HG02588 (cell line): ENCODE results near the gene TENM4.

ENCODE experiments used
- ATAC-seq: cut with Tn5 transposase; IDR thresholded peaks from one replicate; pipeline ENCODE4 v1.9.1; 2021; ENCODE audit warnings: mild to moderate bottlenecking, moderate library complexity; ENCODE audit not compliant: unreplicated experiment

Gene TENM4

DNA sequence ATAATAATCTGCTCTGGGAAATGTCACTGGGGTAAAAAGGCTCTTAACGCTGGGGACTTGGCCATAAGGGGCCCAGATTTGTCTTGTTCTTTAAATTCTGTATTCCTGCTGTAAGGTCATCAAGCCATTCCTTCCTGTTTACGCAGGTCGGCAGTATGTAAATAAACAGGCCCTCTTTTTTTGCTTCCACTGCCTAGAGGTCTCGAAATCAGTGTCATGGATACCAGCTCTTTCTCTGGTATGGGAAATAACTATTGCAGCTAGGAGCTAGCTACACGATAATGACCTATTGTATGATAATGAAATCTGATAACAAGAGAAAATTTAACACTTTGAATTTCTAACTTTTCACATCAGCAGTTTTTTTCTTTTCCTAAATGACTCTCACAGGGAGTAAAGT lies 657.0 kb downstream of the TENM4 start:
- no peak for ATAC-seq

DNA sequence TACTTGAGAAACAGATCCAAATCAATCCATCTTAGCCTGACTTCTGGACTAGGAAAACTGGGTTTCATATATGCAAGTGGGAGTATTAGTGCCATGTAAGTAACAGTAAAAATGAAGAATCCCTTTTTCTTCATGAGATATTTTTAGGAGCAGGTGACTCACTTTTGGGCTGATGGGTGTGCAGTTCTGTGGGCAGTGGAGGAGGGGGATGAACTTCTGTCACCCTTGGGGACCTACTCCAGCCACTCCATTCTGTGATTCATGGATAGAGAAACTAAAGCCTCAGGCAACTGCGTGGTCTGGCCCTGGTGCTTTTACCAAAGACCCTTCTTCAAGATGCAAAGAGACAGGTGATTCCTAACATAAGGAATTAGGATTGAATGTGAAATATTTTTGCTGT lies 657.5 kb downstream of the TENM4 start:
- no peak for ATAC-seq

DNA sequence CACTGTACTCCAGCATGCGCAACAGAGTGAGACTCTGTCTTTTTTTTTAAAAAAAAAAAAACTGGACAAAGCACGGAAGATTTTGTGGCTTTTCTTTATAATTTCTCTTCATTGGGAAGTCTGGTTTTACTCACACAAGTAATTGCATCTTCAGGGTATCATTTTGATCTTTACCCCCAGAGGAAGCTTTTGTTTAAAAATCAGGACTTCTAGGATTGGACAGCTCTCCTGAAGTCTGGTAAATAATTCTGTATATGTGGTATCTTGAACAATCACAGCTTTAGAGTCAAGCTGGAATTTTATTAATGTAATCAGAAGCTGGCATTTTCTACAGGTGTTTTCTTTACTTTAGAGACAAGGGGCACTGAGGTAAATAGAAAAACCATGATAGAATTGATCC lies 658.1 kb downstream of the TENM4 start:
- no peak for ATAC-seq

DNA sequence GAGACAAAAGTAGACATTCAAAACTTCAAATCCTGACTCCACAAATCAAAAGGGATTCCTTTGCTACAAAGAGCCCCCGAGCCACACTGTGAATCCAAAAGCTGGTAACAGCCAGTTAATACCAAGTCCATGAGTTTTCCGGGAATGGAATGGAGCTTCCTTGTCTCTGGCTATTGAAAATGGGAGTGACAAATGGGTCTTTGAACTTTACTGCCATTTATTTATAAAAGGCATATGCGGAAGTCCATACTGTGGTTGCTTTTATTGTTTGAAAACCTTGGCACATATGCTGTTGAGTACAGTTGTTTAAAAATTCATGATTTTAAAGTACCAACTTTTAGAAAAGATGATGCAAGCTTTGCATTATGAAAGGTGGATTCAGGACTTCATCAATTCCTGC lies 659.9 kb downstream of the TENM4 start:
- no peak for ATAC-seq

DNA sequence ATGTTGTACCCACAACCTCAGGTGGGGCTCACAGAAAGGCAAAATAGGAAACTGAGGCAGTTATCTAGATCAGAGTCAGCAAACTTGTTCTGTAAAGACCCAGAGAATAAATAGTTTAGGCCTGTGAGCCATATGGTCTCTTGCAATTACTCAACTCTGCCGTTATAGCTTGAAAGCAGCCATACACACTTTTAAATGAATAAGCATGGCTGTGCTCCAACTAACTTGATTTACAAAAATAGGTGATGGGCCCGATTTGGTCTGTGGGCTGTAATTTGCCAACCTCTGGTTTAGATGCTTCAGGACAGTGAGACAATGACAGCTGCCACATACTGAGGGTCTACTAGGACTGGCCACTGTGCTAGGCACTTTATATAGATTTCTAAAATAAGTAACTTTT lies 667.3 kb downstream of the TENM4 start:
- ATAC-seq = no peak

DNA sequence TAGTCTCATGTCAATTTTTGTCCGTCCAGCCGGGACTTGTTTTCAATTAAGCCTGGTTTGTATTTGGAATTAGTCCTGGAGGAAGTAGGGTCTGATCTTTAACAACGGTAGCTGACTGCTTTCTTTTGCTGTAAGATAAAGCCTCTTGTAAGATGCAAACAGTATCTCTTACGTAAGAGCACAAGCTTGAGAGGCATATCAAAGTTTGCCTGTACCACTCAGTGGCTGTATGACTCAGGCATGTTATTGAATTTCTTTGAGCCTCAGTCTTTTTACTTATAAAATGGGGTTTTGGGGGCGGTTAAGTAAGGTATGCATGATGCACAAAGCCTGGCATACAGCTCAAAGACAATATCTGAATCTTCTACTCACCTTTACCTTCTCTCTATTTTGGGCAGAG lies 667.8 kb downstream of the TENM4 start:
- ATAC-seq = no peak

DNA sequence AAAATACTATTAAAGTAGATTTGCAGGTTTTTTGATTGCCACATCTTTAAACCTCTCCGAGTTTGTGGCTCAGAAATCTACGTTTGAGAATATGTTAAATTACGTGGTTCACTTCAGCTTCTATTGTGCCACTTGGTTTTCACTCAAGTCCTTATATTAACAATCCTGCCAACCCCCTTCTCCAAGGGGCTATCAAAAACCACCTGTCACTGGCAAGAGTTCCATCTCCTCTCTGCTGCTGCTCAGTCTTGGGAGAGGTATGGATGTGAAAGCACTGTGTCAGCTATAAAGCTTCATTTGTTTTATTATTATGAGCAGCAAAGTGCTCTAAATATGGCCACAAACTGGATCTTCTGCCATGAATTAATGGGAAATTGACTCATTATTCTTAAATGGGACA lies 668.6 kb downstream of the TENM4 start:
- no peak for ATAC-seq

DNA sequence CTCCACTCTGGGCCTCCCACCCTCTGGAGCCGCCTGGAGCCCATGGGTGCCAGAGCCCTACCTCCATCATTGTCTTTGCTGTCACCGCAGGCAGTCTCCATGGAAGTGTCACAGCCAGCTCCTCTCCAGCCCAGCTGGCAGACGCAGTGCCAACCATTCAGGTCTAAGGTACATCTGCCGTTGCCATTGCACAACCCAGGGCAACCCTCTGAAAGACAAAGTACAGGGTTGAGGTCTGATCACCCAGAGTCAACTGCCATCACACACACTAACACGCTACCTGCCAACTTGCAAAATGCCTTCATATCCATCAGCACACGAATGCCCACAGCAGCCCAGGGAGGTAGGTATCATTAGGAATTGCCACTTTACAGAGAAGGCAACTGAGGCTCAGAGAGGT lies 669.9 kb downstream of the TENM4 start:
- ATAC-seq = no peak

DNA sequence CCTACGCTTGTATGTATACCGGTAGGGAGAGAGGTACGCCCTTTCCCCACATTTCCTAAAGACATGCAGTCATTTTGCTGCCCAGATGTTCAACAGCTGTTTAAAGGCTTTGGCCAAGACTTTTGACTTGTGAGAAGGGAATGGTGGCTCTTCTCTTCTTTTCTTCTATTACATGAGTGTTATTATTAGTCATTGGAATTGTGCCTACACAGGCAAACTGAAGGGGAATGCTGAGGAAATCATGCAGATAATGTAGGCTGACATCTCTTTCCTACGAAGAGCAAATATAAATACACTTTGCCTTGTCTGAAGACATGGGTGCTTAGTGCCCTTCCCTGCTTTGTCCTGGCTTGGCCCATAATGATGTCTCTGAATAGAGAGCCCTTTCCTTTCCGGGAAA lies 671.9 kb downstream of the TENM4 start:
- ATAC-seq = no peak

DNA sequence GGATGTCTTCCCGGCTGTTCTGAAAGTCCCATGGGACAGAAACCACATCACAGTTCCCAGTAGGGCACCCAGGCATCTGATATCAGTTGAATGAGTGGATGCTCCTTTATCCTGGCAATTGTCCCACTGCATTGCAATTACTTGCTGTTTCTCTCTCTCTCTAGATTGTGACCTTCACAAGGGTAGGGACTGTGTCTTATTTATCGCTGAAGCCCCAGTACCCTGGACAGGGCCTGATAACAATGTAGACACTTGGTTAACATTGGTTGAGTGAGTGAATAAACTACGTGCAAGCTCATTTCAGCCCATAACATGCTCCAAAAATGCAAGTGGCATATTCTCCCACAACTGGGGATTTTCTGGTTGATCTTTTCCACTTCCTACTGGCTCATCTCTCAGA lies 672.5 kb downstream of the TENM4 start:
- ATAC-seq = no peak

DNA sequence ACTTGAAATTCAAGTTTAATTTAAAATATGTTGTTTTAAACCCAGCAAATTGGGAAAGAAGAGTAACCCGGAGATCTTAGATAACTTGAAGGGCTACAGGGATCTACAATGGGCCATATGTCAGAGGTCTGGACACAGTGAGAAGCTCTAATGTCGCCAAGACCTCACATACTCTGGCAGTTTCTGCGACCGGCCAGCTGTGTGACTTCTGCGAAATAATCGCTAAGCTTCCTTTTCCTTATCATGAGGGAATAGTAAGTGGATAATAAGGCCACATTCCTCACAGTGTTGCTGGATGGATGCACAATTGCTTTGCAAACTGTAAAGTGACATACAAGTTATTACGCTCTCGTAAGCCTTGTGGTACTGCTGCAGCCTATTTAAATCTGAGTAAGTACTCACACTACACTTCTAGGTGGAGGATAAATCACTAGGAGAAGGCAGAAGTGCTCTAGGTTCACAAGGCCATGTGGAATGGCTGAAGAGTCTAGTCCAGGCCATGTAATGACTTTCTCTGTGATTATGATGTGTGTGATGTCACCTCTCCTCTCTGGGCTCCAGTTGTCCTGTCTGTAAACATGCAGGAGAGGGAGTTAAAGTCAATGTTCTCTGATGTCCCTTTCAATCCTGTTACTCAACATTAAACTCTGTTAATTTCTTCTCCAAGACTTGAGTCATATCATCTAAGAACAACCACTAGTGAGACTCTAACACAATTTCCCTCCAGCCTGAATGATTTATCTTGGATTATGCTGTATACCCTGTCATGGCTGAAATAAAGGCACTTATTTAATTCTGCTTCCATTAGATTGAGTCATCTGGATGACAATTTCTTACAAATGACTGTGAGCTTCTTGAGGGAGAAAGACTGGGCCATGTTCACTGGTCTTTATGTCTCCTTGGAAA lies 673.5 kb downstream of the TENM4 start:
- ATAC-seq = no peak

DNA sequence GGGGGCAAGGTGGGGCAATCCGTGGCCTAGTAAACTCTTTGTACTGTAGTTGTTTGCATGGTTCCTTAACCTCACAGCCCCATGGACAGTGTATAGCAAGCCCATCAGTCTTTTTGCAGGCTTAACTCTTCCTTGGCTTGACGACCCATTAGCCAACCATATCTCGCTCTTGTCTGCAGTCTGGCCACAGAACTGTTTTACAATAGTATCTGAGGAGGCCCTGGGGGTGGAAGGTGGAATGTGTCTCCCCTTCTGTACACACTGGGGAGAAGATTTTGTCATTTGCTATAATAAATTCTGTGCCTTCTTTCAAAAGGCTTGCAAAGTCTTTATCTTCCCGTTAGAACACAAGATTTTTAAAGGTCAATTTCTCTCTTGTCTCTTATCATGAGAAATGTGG lies 675.9 kb downstream of the TENM4 start:
- no peak for ATAC-seq

DNA sequence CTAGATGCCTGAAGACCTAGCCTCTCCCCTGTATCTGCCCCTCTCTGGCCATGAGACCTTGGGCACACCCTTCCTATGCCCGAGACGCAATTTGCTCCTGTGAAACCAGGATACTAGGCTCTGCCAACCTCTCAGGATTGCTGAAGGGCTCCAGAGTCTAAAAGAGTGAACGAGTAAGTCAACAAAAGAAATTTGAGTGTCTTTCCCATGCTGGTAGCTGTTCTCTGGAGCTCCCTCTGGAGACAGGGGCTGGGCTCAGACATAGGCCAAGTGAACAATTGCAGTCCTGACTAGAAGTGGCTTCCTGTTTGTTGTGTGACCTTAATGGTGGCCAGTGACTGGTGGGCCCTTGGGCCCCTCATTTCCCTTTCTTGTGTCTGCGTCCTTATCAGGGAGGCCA lies 677.2 kb downstream of the TENM4 start:
- no peak for ATAC-seq

DNA sequence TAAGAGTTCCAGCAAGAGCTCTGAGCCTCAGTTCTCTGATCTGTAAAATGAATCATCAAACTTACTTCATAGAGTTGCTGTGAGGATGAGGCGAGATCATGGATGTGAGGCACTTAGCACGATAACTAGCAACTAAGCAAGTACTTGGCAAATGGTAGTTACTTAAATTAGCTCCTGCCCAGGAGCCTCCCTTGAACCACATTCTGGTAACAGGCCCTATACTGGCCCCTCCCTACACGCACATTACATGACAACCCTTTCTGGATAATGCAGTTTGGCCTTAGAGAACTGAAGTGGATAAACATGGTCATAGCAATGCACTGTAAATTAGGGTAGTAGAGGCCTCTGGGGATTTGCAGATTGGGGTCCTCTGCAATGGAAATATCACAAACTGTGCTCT lies 678.7 kb downstream of the TENM4 start:
- no peak for ATAC-seq

DNA sequence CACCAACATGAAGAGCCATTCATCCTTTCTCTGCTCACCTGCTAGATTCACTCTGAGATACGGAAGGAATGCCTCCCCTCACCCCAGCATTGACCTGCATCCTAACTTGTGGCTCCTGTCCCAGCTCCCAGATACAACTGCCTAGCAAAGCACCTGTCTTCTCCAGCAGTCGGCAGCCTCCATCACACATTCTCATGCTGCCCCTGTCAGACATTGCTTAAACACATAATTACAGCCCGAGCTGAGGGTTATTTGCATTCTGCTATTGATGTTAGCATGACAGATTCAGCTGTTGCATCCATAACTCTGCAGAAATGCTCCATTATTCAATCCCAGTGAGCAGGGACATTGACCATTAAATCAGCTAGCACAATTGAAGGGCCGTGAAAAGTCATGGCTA lies 681.8 kb downstream of the TENM4 start:
- ATAC-seq = no peak

DNA sequence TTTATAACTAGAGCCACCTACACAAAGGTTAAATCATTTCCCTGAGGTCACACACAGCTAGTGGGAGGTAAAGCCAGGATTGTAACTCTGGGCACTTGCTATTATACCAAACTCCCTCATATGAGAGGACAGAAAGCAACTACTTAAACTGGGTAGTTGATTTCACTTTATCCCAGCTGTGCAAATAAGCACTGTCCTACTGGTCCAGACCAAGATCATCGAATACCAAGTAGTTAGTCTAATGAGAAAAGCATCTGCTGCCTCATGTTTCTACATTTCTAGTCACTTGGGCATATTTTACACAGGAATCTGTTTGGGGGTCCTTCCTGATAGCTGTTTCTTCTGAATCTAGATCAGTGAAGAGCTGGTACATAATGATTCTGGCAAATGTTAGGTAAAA lies 687.5 kb downstream of the TENM4 start:
- no peak for ATAC-seq

DNA sequence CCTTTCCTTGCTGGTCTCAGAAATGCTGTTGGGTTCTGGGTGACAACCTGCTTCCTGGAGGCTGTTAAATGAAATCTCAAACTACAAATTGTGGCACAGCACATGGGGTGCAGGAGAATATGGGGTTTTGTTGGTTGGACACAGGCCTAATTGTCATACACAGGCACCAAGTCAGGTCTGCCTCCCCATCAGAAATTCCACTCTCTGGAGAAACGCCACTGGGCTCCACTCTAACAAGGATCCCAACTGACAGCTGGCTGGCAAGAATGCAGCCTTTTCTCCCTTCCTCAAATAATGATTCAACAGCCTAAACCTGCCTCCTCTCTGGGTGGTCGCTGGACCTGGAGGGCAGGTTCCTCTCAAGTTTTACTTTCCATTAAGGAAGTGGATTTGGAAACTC lies 688.3 kb downstream of the TENM4 start:
- no peak for ATAC-seq

DNA sequence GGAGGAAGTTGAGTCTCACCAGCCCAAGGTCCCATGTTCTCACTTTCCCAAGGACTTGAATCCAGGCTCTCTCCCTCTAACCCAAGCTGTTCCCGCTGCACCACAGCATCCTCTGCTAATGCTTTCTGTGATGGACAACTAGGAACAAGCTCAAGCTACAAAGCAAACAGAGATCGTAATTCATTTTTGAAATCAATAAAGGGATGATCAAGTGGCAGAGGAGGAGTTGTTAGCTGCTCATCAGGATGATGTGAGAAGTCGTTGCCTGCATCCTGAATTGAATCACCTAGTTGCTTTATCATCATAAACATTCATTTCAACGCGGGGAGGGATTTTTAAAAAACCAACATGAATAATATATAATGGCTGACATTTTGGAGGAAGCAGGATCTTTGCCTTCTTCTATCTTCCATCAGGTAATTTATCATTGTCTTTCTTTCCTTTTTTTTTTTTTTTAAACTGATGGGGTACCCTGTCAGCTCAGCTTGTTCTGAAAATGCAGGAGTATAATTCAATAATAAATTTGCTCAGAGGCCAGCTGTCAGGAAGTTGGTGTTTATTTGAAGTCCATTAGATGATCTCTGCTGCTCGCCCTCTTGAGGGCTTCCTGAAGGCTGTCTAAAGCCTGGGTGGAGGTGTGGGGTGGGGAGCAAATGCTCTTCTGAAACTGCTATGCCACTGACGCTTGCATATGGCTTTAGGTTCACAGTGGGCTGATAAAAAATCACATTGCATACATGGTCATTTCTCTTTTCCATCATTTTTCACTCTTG lies 691.7 kb downstream of the TENM4 start:
- no peak for ATAC-seq

DNA sequence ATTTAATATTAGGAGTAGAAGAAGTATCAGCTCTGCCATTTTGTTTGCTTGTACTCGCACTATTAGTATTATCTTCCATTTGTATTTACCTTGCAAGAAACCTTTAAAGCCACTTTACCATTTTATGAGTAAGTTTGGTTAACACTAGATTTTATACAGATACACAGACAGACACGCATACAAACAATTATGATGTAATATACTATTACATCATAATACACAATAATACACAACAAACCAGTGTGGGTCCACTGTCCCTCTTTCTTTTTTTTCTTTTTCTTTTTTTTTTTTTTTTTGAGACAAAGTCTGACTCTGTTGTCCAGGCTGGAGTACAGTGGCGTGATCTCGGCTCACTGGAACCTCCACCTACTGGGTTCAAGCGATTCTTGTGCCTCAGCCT lies 695.9 kb downstream of the TENM4 start:
- ATAC-seq = no peak

DNA sequence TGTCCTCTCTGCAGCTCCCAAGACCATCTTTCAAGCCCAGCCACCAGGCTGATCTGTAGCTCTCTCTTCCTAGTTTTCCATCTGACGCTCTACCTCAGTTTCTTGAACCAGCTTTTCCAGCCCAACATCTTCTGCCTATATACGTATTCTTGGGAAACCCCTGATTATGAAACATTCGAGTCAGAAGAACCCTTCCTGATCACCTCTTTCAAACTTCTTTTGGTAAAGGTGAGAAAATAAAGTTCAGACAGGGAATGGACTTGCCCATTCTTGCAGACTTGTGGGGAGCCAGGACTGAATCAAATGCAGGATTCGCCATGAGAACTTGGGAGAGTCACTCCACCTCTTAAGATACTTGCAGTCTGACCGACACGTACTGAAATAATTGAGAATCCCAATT lies 696.6 kb downstream of the TENM4 start:
- no peak for ATAC-seq

DNA sequence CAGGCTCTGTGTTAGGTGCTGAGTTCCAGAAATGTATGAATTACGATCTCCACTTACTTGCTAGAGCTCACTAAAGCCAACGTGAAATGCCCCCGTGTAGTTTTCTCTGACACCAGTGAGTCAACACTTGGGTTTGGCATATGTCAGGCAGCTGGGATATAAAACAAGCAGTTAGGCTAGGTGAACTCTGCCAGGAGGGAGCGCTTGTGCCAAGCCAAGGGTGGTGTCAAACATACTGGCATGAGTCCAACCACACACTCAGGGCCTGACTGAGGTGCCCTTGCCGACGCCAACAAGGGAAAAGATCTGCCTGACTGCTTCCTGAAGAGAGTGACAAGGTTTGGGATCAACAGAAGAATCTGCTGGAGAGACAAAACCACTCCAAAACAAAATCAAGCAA lies 698.4 kb downstream of the TENM4 start:
- ATAC-seq = no peak

DNA sequence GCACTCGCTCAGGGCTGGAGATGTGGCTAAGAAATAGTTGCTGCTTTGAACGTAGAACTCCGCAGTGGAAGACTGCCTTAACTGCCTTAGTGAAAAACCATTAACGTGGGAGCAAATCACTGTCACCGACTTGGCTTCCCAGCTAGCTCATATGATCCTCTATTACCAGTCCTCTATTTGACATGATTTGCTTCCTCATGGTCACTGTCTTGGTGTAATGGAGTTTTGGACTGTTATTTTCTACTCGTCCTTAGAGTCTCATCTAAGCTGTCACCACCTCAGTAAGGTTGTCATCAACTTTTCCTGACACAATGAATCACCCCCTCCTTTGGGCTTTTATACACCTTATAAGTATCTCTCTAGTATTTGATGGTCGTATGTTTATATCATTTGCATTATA lies 699.1 kb downstream of the TENM4 start:
- no peak for ATAC-seq
